ENCODE data around the gene CYP11A1.
"Not testable (repeated sequence)": the region's sequence is repeated elsewhere in the genome, so short reads cannot be mapped to it uniquely, and the experiment has no call there.

The CYP11A1 gene

GRCh38 chr15:74374648-74375302 is 7.3 kb upstream of the CYP11A1 start:
- no peak for DNase-seq (ENCODE audit: low read depth in 2 of 2)

GRCh38 chr15:74373731-74374647 is 6.5 kb upstream of the CYP11A1 start:
- DNase-seq (ENCODE audit: low read depth in 2 of 2), result peak; percentile 86 to 97

DNA sequence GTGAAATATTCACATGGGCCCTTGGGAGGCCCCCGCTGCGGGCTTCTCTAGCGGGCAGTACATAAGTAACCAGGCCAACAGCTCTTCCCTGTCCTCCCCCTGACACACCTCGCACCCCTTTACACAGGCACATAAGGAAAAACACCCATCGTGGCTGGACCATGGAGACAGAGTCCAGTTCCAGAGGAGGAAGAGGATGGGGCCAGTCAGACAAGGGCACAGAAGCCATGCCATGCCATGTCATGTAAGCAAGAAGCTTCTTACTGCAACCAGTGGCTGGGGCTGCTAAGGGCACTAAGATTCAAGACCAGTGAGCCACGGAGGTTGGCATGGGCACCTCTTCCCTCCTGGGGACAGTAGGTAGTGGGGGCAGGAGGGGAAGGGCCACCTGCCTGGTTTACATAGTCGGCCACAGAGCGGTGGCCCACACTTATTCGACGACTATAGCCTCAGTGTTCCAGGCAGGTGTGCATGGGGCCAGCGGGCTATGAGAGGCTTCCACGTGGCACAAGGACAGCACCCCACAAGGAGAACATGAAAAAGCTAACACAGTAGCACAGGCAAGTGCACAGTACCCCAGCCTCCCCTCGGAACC is 5.7 kb upstream of the CYP11A1 start:
- no peak for DNase-seq (ENCODE audit: low read depth in 2 of 2)

- no peak for DNase-seq (ENCODE audit: low read depth in 2 of 2)
Observed at GRCh38 chr15:74370471-74370870, 3.0 kb upstream of the CYP11A1 start.

DNA sequence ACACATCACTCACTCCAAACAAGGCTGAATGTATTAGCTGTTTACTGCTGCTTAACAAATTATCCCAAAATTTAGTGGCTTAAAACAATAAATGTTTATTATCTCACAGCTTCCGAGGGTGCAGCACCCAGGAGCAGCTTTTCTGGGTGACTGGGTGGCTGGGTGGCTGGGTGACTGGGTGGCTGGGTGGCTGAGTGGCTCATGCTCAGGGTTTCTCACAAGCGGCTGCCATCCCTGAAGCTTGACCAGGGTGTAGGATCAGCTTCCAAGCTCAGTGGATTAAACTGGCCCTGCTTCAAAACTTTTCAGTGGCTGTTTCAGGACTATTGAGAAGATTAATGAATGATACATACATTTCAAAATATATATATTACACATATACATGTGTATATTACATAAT is 2.3 kb upstream of the CYP11A1 start:
- DNase-seq (ENCODE audit: low read depth in 2 of 2), result no peak

- DNase-seq (ENCODE audit: low read depth in 2 of 2), result no peak
Observed at GRCh38 chr15:74369084-74369745, 1.8 kb upstream of the CYP11A1 start.

DNA sequence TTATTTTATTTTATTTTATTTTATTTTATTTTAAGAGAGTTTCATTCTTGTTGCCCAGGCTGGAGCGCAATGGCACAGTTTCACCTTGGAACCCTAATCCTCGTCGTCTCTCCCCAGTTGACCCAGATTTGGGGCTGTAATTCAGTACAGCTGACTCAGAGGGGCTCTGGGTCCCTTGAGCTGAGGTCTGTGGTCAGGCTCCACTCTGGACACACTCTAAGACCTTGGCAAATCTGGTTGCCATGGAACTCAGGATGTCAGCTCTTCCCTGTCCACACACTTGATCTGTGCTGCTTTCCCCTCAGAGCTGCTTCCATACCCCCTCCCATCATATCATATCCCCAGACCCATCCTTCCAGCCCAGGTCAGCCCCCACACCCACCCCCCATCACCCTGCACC is 675 bp upstream of the CYP11A1 start:
- no peak for DNase-seq (ENCODE audit: low read depth in 2 of 2)

DNA sequence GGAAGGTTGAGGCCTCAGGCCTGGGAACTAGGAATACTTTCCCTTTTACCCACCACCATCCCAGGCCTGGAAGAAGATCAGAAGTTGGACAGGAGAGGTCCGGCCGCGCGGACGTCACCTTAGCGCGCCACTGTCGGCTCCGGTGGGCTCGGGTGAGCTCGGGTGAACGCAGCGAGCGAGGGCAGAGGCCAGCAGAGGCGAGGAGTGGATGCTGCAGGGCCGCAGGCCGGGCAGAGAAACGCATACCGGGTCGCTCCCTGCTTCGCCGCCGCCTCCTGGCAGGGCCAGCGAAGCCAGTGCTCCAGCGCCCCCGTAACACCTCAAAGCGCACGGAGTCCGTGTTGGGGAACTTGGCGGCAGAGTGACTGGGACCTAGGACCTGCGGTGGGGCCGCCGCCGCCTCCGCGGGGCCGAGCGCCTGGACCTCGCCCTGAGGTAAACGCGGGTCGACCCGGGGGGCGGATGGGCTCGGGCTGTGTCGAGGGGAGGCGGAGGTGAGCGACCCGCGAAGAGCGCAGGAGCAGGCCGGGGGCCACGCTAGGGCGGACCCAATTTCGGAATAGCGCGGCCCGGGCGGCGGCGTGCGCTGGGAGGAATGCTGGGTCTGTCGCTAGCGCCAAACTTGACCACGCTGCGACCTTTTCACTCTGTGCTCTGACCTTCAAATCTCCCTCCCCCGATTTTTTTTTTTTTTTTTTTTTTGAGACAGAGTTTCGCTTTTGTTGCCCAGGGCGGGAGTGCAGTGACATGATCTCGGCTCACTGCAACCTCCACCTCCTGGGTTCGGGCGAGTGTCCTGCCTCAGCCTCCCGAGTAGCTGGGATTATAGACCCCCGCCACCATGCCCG is 1.6 kb downstream of the CYP11A1 start:
- DNase-seq (ENCODE audit: low read depth in 2 of 2), result no peak

DNA sequence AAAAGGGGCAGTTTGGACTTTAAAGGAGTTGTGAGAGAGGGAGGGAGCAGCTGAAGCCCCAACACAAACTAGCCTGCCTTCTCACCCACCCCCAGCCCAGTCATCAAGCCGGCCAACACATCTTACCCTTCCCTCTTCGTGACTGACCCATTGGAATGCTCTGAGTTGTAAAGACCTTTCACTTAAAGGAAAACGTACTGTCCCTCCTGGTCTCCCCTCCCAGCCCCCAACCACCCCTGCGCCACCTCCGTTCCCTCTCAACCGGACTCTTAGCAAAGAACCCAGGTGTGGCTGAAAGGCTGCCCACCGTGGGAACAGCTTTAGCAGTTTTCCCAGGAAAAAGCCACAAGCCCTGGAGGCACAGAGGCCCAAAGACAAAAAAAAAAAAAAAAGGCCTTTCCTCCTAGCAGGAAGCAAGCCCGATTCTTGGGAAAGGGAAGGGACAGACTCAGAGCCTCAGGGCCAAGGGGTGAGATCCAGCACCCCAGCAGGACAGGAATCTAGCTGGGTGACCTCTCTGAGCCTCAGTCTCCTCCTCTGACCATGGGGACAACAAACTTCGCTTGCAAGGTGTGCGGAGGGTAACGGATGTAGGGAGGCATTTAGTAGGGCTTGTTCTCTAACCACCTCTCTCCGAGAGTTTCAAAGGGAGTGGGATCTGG is 2.4 kb downstream of the CYP11A1 start:
- no peak for DNase-seq (ENCODE audit: low read depth in 2 of 2)

DNA sequence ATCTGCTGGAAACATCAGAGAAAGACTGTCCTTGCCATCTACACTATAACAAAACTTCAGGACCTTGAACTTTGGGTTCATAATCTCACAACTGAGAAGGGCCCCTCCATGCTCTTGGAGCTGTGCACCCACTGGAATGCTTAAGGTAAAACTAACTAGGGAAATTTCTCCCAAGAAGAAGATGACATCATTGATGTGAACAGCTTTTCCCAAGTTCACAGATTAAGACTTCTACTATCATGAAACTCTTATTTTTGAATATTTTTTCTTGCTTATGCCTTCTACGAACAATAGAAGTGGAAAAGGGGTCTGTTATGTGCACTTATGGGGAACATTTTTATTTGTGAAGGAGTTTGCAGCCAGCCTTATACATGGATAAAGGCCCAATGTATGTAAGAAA is 5.0 kb downstream of the CYP11A1 start:
- no peak for DNase-seq (ENCODE audit: low read depth in 2 of 2)

- not testable (repeated sequence) for DNase-seq (ENCODE audit: low read depth in 2 of 2)
Observed at GRCh38 chr15:74360855-74361254, 6.6 kb downstream of the CYP11A1 start.

DNA sequence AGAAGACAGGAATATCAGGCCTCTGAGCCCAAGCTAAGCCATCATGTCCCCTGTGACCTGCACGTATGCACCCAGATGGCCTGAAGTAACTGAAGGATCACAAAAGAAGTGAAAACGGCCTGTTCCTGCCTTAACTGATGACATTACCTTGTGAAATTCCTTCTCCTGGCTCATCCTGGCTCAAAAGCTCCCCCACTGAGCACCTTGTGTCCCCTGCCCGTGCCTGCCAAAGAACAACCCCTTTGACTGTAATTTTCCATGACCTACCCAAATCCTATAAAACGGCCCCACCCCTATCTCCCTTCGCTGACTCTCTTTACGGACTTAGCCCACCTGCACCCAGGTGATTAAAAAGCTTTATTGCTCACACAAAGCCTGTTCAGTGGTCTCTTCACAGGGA is 8.1 kb downstream of the CYP11A1 start:
- not testable (repeated sequence) for DNase-seq (ENCODE audit: low read depth in 2 of 2)

DNA sequence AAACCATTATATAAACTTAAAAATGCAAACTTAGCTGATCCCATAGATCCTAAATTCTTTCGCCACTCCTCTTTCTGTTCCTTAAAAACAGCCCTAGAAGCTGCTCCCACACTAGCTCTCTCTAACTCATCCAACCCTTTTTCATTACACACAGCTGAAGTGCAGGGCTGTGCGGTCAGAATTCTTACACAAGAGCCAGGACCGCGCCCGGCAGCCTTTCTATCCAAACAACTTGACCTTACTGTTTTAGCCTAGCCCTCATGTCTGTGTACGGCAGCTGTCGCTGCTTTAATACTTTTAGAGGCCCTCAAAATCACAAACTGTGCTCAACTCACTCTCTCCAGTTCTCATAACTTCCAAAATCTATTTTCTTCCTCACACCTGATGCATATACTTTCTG is 9.9 kb downstream of the CYP11A1 start:
- not testable (repeated sequence) for DNase-seq (ENCODE audit: low read depth in 2 of 2)

GRCh38 chr15:74356050-74356449 is 11.4 kb downstream of the CYP11A1 start:
- not testable (repeated sequence) for DNase-seq (ENCODE audit: low read depth in 2 of 2)

GRCh38 chr15:74353992-74354391 is 13.5 kb downstream of the CYP11A1 start:
- not testable (repeated sequence) for DNase-seq (ENCODE audit: low read depth in 2 of 2)

DNA sequence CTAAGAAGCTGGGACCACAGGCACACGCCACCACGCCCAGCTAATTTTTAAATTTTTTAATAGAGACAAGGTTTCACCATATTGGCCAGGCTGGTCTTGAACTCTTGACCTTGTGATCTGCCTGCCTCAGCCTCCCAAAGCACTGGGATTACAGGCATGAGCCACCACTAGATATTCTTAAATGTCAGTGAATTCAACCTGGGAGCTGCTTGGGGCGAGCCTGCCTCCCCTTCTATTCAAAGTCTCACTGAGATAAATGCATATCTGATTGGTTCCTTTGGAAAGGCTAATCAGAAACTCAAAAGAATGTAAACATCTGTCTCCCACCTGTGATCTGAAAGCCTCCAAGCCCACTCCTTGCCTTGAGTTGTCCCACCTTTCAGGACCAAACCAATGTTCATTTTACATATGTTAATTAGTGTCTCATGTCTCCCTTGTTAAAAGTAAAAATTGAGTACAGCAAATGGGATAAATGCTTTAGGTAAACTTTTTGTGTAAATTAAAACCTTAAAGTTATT is 15.0 kb downstream of the CYP11A1 start:
- DNase-seq (ENCODE audit: low read depth in 2 of 2), result no peak

DNA sequence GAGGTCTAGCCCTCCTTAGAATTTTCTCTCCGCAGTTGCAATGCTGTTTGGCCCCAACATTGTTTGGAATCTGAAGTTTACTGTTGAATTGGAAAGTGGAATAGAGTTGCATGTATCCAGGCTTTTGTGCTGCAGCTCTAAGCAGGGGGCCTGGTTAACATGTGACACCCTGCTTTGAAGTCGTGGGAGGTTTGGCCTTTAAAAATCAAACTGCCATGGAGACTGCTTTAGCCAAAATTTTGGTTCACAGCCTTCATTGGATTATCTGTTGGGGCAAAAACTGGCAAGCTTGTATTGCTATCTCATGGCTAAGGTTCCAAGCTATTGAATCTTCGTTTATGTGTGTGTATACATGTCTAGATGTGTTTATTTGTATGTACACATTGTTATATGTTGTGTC is 15.8 kb downstream of the CYP11A1 start:
- no peak for DNase-seq (ENCODE audit: low read depth in 2 of 2)

- no peak for DNase-seq (ENCODE audit: low read depth in 2 of 2)
Observed at GRCh38 chr15:74350295-74351275, 16.9 kb downstream of the CYP11A1 start.

DNA sequence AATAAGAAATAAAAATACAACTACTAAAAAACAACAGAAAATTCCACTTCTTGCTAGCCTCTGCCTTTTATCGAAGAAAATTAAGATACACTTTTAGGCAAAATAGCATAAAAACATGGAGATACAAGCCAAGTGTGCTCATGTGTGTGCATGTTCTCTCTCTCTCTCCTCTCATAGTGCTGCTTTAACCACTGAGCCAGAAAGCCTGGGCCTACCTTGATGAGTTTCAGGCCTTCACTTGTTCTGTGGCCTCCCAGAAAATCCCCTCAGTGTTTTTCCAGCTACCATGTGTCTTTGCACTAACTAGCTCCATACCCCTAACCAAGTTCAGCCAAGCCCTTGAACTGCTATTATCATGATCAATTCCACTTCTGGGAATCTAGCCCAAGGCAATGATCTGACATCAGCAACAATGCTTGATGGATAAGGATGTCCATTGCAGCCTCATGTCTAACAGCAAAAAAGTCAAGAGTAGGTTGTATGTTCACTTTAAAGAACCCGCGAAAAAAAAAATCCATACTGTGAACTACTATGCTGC is 18.1 kb downstream of the CYP11A1 start:
- no peak for DNase-seq (ENCODE audit: low read depth in 2 of 2)
